ENCODE results near the gene ADAM22.

ADAM22 gene

GRCh38 chr7:88226886-88227516 is 292.9 kb downstream of the ADAM22 start:
- no peaks in the 10 kb centered on the region for H3K4me1 ChIP-seq (ENCODE audit: control insufficient read depth, insufficient read depth, low read length)
- H3K9ac ChIP-seq (ENCODE audit: low read depth, low read length) = no peak overlapping the region
- no peaks in the 10 kb centered on the region for H3K9me3 ChIP-seq (ENCODE audit: control insufficient read depth, insufficient read depth, low read length)
- H3K27me3 ChIP-seq (ENCODE audit: control insufficient read depth, insufficient read depth, low read length) = no peaks in the 10 kb centered on the region
- no peak overlapping the region for H3K27ac ChIP-seq (ENCODE audit: low read depth, low read length)
- no peaks in the 10 kb centered on the region for H3K36me3 ChIP-seq (ENCODE audit: control insufficient read depth, insufficient read depth, low read length)
- H3K4me3 ChIP-seq (ENCODE audit: low read depth, low read length) = no peak overlapping the region

- Histone ChIP-seq H3K9ac (ENCODE audit: low read depth, low read length) (no peak overlapping the region), H3K4me3 (ENCODE audit: low read depth, low read length) (no peak overlapping the region)
Measured at GRCh38 chr7:88229302-88229995, 295.4 kb downstream of the ADAM22 start.

GRCh38 chr7:88230646-88231045 is 296.6 kb downstream of the ADAM22 start:
- Histone ChIP-seq H3K9ac (ENCODE audit: low read depth, low read length) (no peak overlapping the region), H3K4me3 (ENCODE audit: low read depth, low read length) (no peak overlapping the region), H3K4me1 (ENCODE audit: control insufficient read depth, insufficient read depth, low read length) (no peaks in the 10 kb centered on the region; the same call in 1 of the 2 replicates)

More at GRCh38 chr7:88229302-88229995, 295.4 kb downstream of the ADAM22 start:
- Histone ChIP-seq H3K9me3 (ENCODE audit: control insufficient read depth, insufficient read depth, low read length) (no peaks in the 10 kb centered on the region), H3K4me1 (ENCODE audit: control insufficient read depth, insufficient read depth, low read length) (no peaks in the 10 kb centered on the region), H3K27ac (ENCODE audit: low read depth, low read length) (no peak overlapping the region), H3K27me3 (ENCODE audit: control insufficient read depth, insufficient read depth, low read length) (no peaks in the 10 kb centered on the region), H3K36me3 (ENCODE audit: control insufficient read depth, insufficient read depth, low read length) (no peaks in the 10 kb centered on the region)

GRCh38 chr7:88233828-88234227 is 299.8 kb downstream of the ADAM22 start:
- no peaks in the 10 kb centered on the region for H3K9me3 ChIP-seq (ENCODE audit: control insufficient read depth, insufficient read depth, low read length)
- H3K9ac ChIP-seq (ENCODE audit: low read depth, low read length) = no peak overlapping the region
- no peaks in the 10 kb centered on the region for H3K27me3 ChIP-seq (ENCODE audit: control insufficient read depth, insufficient read depth, low read length)
- H3K36me3 ChIP-seq (ENCODE audit: control insufficient read depth, insufficient read depth, low read length) = no peaks in the 10 kb centered on the region
- no peak overlapping the region for H3K4me3 ChIP-seq (ENCODE audit: low read depth, low read length)
- peaks cover 4% of the 10 kb centered on the region; the same call in 1 of the 2 replicates for H3K4me1 ChIP-seq (ENCODE audit: control insufficient read depth, insufficient read depth, low read length)
- H3K27ac ChIP-seq (ENCODE audit: low read depth, low read length) = no peak overlapping the region

More at GRCh38 chr7:88230646-88231045, 296.6 kb downstream of the ADAM22 start:
- no peak overlapping the region for H3K27ac ChIP-seq (ENCODE audit: low read depth, low read length)
- H3K36me3 ChIP-seq (ENCODE audit: control insufficient read depth, insufficient read depth, low read length) = no peaks in the 10 kb centered on the region
- H3K27me3 ChIP-seq (ENCODE audit: control insufficient read depth, insufficient read depth, low read length) = no peaks in the 10 kb centered on the region
- H3K9me3 ChIP-seq (ENCODE audit: control insufficient read depth, insufficient read depth, low read length) = no peaks in the 10 kb centered on the region

DNA sequence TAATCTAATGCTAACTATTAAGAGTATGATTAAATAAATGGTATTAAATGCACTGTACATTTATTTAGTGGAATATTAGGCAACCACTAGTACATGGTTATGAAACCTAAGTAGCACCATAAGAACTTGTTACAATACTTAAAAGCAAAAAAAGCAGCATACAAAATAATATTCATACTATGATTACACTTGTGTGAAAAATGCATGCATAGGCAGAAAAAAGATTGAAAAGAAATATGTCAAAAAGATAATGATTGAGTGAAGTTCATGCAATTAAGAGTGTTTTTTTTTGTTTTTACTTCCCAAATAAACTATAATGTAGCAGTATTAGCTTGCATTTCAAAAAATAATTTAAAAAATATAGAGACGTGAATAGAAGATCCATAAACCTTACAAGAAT is 305.8 kb downstream of the ADAM22 start:
- H3K4me3 ChIP-seq (ENCODE audit: low read depth, low read length) = no peak overlapping the region
- H3K9me3 ChIP-seq (ENCODE audit: control insufficient read depth, insufficient read depth, low read length) = no peaks in the 10 kb centered on the region
- no peaks in the 10 kb centered on the region for H3K27me3 ChIP-seq (ENCODE audit: control insufficient read depth, insufficient read depth, low read length)
- no peak overlapping the region for H3K27ac ChIP-seq (ENCODE audit: low read depth, low read length)
- peaks cover 4% of the 10 kb centered on the region; the same call in 1 of the 2 replicates for H3K4me1 ChIP-seq (ENCODE audit: control insufficient read depth, insufficient read depth, low read length)
- no peak overlapping the region for H3K9ac ChIP-seq (ENCODE audit: low read depth, low read length)
- H3K36me3 ChIP-seq (ENCODE audit: control insufficient read depth, insufficient read depth, low read length) = no peaks in the 10 kb centered on the region

DNA sequence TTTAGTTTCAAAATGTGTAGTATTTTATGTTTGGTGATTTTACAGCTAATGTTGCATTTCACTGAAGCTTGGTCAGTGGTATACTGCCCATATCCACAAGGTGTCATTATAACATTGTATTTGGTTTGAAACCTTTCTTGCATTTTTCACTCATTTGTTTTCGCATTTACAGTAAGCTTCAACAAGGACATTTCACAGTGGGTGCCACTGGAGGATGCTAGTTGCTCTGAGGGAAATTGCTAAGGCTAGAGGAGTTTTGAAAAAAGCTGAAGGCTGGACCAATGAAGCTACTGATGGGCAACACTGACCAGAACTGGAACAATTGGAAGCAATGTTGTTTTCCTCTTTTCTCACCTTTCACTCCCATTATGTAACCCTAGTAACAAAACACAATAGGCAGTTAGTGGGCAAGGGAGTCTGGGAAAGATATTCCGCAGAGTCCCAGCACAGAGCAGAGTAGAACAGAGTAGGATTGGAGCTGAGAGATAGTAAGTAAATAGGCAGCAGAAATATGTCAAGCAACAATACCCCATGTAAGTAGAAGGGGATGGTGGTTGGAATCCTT is 309.4 kb downstream of the ADAM22 start:
- Histone ChIP-seq H3K27ac (ENCODE audit: low read depth, low read length) (no peak overlapping the region), H3K4me3 (ENCODE audit: low read depth, low read length) (no peak overlapping the region), H3K27me3 (ENCODE audit: control insufficient read depth, insufficient read depth, low read length) (no peaks in the 10 kb centered on the region), H3K36me3 (ENCODE audit: control insufficient read depth, insufficient read depth, low read length) (no peaks in the 10 kb centered on the region), H3K4me1 (ENCODE audit: control insufficient read depth, insufficient read depth, low read length) (no peaks in the 10 kb centered on the region), H3K9ac (ENCODE audit: low read depth, low read length) (no peak overlapping the region), H3K9me3 (ENCODE audit: control insufficient read depth, insufficient read depth, low read length) (no peaks in the 10 kb centered on the region)

DNA sequence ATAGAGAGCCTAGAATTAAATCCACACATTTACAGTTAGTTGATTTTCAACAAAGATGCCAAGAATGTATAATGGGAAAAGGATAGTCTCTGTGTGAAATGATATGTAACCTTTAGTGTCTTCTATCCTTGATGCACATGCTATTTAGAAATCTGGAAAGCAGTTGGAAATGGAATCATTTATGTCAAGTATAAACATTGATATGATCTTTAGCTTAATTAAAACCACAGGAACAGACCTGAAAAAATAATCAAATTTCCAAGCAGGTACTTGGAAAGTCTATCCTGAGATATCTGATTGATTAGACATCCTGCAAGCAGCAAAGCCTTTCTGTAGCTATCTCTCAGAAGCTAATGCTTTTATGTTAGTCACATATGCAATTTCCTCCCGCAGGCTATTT is 310.2 kb downstream of the ADAM22 start:
- Histone ChIP-seq H3K9me3 (ENCODE audit: control insufficient read depth, insufficient read depth, low read length) (no peaks in the 10 kb centered on the region), H3K36me3 (ENCODE audit: control insufficient read depth, insufficient read depth, low read length) (no peaks in the 10 kb centered on the region), H3K27me3 (ENCODE audit: control insufficient read depth, insufficient read depth, low read length) (no peaks in the 10 kb centered on the region), H3K27ac (ENCODE audit: low read depth, low read length) (no peak overlapping the region), H3K4me3 (ENCODE audit: low read depth, low read length) (no peak overlapping the region), H3K4me1 (ENCODE audit: control insufficient read depth, insufficient read depth, low read length) (no peaks in the 10 kb centered on the region), H3K9ac (ENCODE audit: low read depth, low read length) (no peak overlapping the region)

Data from HUES48 (cell line).